Calu3 (cell line): ENCODE data around the gene UBXN4. TPM values are rescaled to one million over a fixed set of nuclear protein-coding genes. Genes with fewer than 3 reads are reported as not detected.

Experiments used
- BruUV-seq: library from RNA; stranded (reverse); fragments of 400-500 nt; replicated peaks from 2 replicates; lab custom pipeline; 2021; lab: Mats Ljungman, UMichigan
- CTCF ChIA-PET: fragments of 300-600 bp; sonication (Branson Sonifier 250); formaldehyde crosslinking; loops from one replicate; lab custom pipeline; 2022; ENCODE audit warnings: antibody characterized with exemption; lab: Charles Lee
- DNase-seq: peaks from one replicate; pipeline ENCODE4 v3.0.0; 2022
- H3K27ac Mint-ChIP-seq: one replicate; pipeline ENCODE4 v1.8.0; 2022; ENCODE audit warnings: mixed read lengths; ENCODE audit not compliant: unreplicated experiment
- H3K27me3 Mint-ChIP-seq: one replicate; pipeline ENCODE4 v1.8.0; 2022; ENCODE audit warnings: mixed read lengths; ENCODE audit not compliant: unreplicated experiment
- H3K36me3 Mint-ChIP-seq: one replicate; pipeline ENCODE4 v1.8.0; 2022; ENCODE audit warnings: mild to moderate bottlenecking, moderate library complexity, mixed read lengths; ENCODE audit not compliant: insufficient read depth, unreplicated experiment
- H3K4me1 Mint-ChIP-seq: one replicate; pipeline ENCODE4 v1.8.0; 2022; ENCODE audit warnings: mild to moderate bottlenecking, low read depth, mixed read lengths; ENCODE audit not compliant: unreplicated experiment
- H3K4me3 Mint-ChIP-seq: one replicate; pipeline ENCODE4 v1.8.0; 2022; ENCODE audit warnings: mild to moderate bottlenecking, low read depth, moderate library complexity, mixed read lengths; ENCODE audit not compliant: unreplicated experiment
- H3K9me3 Mint-ChIP-seq: one replicate; pipeline ENCODE4 v1.8.0; 2022; ENCODE audit warnings: low read depth, mixed read lengths; ENCODE audit not compliant: unreplicated experiment
- CTCF ChIP-seq: fragments of 200-600 bp; IDR thresholded peaks from one replicate; pipeline ENCODE4 v1.8.0; 2022; ENCODE audit warnings: antibody characterized with exemption; ENCODE audit not compliant: unreplicated experiment
- intact Hi-C: fragments of 100-400 bp; cut with micrococcal nuclease; formaldehyde crosslinking; loops from one replicate; pipeline ENCODE4 v1.10.0; 2022; ENCODE audit not compliant: unreplicated experiment
- total RNA-seq: library from RNA; stranded (reverse); gene quantifications from 2 replicates; pipeline ENCODE4 v1.2.3, GENCODE V29; 2022

UBXN4 gene
- total RNA-seq, 1 experiment from 2014 or later = 94.4 TPM

GRCh38 chr2:135762022-135762421, 20.4 kb downstream of the UBXN4 start:
- CTCF ChIA-PET = no interaction called here
- Mint-ChIP-seq H3K9me3 (no peaks in the 10 kb centered on the region), H3K36me3 (peaks cover 59% of the 10 kb centered on the region), H3K4me3 (no peak overlapping the region), H3K4me1 (no peaks in the 10 kb centered on the region), H3K27ac (no peak overlapping the region), H3K27me3 (no peaks in the 10 kb centered on the region)
- DNase-seq = no peak
- intact Hi-C loops = no loop called here
- BruUV-seq = no TSS peak
- TF ChIP-seq CTCF = no peak

- intact Hi-C loops = no loop called here
- Mint-ChIP-seq H3K27me3 (no peaks in the 10 kb centered on the region), H3K27ac (no peak overlapping the region), H3K4me1 (no peaks in the 10 kb centered on the region), H3K4me3 (no peak overlapping the region), H3K36me3 (peaks cover 59% of the 10 kb centered on the region), H3K9me3 (no peaks in the 10 kb centered on the region)
- no TSS peak for BruUV-seq
- no peak for TF ChIP-seq CTCF
- CTCF ChIA-PET = no interaction called here
- no peak for DNase-seq
Observed at GRCh38 chr2:135762530-135762929, 20.9 kb downstream of the UBXN4 start.

GRCh38 chr2:135768863-135769262, 27.2 kb downstream of the UBXN4 start:
- CTCF ChIA-PET = no interaction called here
- Mint-ChIP-seq H3K4me1 (no peaks in the 10 kb centered on the region), H3K36me3 (peaks cover 47% of the 10 kb centered on the region), H3K27ac (no peak overlapping the region), H3K4me3 (no peak overlapping the region), H3K9me3 (peaks cover 3% of the 10 kb centered on the region), H3K27me3 (no peaks in the 10 kb centered on the region)
- BruUV-seq = no TSS peak
- TF ChIP-seq CTCF = no peak
- no peak for DNase-seq
- intact Hi-C loops = no loop called here

GRCh38 chr2:135773319-135773718, 31.7 kb downstream of the UBXN4 start:
- Mint-ChIP-seq H3K27me3 (no peaks in the 10 kb centered on the region), H3K27ac (no peak overlapping the region), H3K4me3 (no peak overlapping the region), H3K4me1 (no peaks in the 10 kb centered on the region), H3K9me3 (peaks cover 3% of the 10 kb centered on the region), H3K36me3 (peaks cover 48% of the 10 kb centered on the region)
- intact Hi-C loops = no loop called here
- CTCF ChIA-PET = no interaction called here
- no peak for TF ChIP-seq CTCF
- BruUV-seq = no TSS peak
- DNase-seq = no peak

- TF ChIP-seq CTCF = no peak
- intact Hi-C loops = no loop called here
- no TSS peak for BruUV-seq
- Mint-ChIP-seq H3K4me1 (no peaks in the 10 kb centered on the region), H3K27ac (no peak overlapping the region), H3K36me3 (peaks cover 51% of the 10 kb centered on the region), H3K4me3 (no peak overlapping the region), H3K9me3 (peaks cover 3% of the 10 kb centered on the region), H3K27me3 (no peaks in the 10 kb centered on the region)
- CTCF ChIA-PET = no interaction called here
- no peak for DNase-seq
Observed at GRCh38 chr2:135773917-135774316, 32.3 kb downstream of the UBXN4 start.
